BLaER1 (cell line): Measurements from ENCODE around the gene RANBP2.
"Not testable (repeated sequence)": the region's sequence is repeated elsewhere in the genome, so short reads cannot be mapped to it uniquely, and the experiment has no call there.

Experiments used
- H3K27ac ChIP-seq: shearing (Covaris generic); formaldehyde crosslinking; 2 replicates; pipeline ENCODE4 v1.8.1; 2022
- H3K27me3 ChIP-seq: shearing (Covaris generic); formaldehyde crosslinking; 2 replicates; pipeline ENCODE4 v1.8.1; 2022
- H3K36me3 ChIP-seq: shearing (Covaris generic); formaldehyde crosslinking; 2 replicates; pipeline ENCODE4 v1.8.1; 2022
- H3K4me1 ChIP-seq: shearing (Covaris generic); formaldehyde crosslinking; 2 replicates; pipeline ENCODE4 v1.8.1; 2022
- H3K4me2 ChIP-seq: shearing (Covaris generic); formaldehyde crosslinking; 2 replicates; pipeline ENCODE4 v1.8.1; 2022
- H3K4me3 ChIP-seq: shearing (Covaris generic); formaldehyde crosslinking; 2 replicates; pipeline ENCODE4 v1.8.1; 2022
- H3K9ac ChIP-seq: shearing (Covaris generic); formaldehyde crosslinking; 2 replicates; pipeline ENCODE4 v1.8.1; 2022
- H3K9me3 ChIP-seq: shearing (Covaris generic); formaldehyde crosslinking; 2 replicates; pipeline ENCODE4 v1.8.1; 2022
- H4K20me1 ChIP-seq: shearing (Covaris generic); formaldehyde crosslinking; 2 replicates; pipeline ENCODE4 v1.8.1; 2022
- Cebpa-rat ChIP-seq: shearing (Covaris generic); IDR thresholded peaks from 2 replicates; pipeline ENCODE4 v1.8.1; 2022

RANBP2 gene

DNA sequence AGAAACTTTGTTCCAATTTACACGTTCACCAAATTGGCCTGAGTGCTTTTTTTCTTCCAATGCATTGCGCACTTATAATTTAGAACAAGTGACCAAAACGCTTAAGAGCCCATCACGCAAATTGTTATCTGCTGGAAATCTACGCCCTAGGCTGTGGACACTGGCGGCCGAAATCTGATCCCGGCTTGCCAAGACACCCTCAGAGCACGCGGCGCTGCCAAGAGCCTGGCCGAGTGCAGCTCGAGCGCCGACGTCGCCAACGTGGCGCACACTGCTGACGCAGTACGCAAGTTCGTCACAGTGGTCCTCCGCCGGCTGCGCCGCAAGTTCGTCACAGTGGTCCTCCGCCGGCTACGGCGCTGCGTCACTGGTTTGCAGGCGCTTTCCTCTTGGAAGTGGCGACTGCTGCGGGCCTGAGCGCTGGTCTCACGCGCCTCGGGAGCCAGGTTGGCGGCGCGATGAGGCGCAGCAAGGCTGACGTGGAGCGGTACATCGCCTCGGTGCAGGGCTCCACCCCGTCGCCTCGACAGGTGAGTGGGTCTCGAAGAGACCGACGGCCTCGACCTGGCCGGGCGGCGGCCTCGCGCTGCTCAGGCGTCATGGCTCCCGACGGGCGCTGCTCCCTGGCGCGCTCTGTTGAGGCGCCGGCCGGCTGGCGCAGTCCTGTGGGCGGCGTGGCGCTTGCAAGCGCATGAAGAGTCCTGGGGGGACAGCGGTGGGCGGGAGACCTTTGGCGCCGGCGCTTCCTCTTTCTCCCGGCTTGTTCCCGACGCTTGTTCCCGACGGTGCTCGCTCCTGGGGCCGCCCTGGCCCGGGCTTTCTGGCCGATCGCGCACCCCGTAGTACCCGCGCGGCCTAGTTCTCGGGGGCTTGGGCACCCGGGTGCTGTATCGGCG is at the start of gene RANBP2:
RANBP2 (plus strand) TSS at position 334 of the 896 bp plus-strand sequence; CDS start at position 459, 125 bp downstream.
- peak within 1 kb of the TSS; percentile 94 for H3K27ac ChIP-seq
- no peak for TF ChIP-seq Cebpa-rat
- H3K4me1 ChIP-seq = peaks cover 31% of the 10 kb centered on the region
- H3K4me2 ChIP-seq = peak within 1 kb of the TSS; percentile 78
- peak within 1 kb of the TSS; percentile 94 for H3K4me3 ChIP-seq
- peaks cover 31% of the 10 kb centered on the region for H4K20me1 ChIP-seq
- no peaks in the 10 kb centered on the region for H3K27me3 ChIP-seq
- peak within 1 kb of the TSS; percentile 91 for H3K9ac ChIP-seq
- no peaks in the 10 kb centered on the region for H3K9me3 ChIP-seq
- H3K36me3 ChIP-seq = no peaks in the 10 kb centered on the region

GRCh38 chr2:108670282-108670681 is 49.0 kb upstream of the RANBP2 start:
- not testable (repeated sequence) for H3K4me1 ChIP-seq, H4K20me1 ChIP-seq, H3K4me2 ChIP-seq, H3K27me3 ChIP-seq, H3K9ac ChIP-seq, H3K4me3 ChIP-seq, H3K9me3 ChIP-seq, H3K36me3 ChIP-seq, H3K27ac ChIP-seq

DNA sequence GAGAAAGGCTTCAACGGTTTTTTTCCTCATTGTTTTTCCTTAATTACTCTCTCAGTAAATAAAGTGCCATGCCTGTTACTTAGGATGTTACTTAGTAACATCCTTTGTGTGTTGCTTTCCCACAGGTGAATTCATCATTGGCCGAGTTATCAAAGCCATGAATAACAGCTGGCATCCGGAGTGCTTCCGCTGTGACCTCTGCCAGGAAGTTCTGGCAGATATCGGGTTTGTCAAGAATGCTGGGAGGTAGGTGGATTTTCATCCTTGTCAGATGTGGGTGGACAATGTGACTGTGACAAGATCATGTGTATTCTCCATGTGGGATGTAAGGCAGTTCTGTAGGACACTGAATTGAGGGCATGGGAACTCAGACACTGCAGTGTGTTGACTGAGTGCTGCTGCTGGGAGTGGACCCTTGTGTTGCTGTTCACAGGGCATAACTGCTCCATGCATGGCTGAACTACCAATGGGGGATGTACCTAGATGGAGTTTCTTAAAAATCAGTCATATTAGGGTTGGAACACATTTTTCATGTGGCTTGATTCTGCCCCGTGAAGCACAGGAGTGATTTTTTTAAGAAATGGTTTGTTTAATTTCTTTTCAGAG is 47.0 kb upstream of the RANBP2 start:
- not testable (repeated sequence) for H3K4me2 ChIP-seq, H3K4me1 ChIP-seq, H4K20me1 ChIP-seq, H3K27ac ChIP-seq, H3K9ac ChIP-seq, H3K9me3 ChIP-seq, H3K4me3 ChIP-seq, H3K27me3 ChIP-seq
- peaks cover 13% of the 10 kb centered on the region for H3K36me3 ChIP-seq

DNA sequence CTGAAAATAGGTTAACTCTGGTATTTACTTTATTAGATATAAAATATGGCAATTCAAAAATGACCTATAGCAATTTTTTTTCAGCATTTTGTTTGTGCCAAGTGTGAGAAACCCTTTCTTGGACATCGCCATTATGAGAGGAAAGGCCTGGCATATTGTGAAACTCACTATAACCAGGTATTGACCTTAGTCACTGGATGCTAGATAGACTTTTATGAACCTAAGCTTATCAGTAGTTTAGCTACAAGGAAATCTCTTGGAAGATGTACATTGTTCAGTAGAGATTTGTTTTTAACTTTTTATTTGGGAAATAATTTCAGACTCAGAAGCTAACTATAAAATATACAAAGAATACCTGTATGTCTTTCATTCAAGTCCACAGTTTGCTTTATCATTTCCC is 42.8 kb upstream of the RANBP2 start:
- H4K20me1 ChIP-seq = not testable (repeated sequence)

DNA sequence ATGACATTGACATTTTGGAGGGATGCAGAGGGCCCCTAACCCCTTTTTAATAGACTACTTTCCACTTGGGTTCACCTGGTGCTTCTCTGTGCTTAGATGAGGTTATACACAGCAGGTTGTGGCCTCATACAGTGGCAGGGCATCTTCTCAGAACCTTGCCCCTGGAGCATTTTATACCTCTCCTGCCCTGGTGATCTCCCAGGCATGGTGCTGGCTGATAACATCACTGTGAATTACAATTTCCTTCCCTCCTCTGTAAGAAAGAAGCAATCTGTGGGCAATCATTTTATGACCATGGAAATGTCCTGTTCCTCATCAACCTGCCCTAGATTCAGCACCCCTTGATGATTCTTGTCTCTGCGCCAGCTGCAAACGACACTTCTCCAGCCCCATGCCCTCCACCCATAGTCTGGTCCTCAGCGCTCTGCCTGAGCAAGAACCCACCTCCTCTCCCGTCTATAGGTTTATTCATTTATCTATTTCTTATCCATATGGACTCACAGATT is 42.0 kb upstream of the RANBP2 start:
- peaks cover 24% of the 10 kb centered on the region for H3K36me3 ChIP-seq
- not testable (repeated sequence) for H3K27me3 ChIP-seq, H3K9ac ChIP-seq, H3K4me3 ChIP-seq, H3K27ac ChIP-seq, H3K9me3 ChIP-seq, H4K20me1 ChIP-seq, H3K4me2 ChIP-seq
- peaks cover 21% of the 10 kb centered on the region for H3K4me1 ChIP-seq

More for the DNA sequence above, 42.8 kb upstream of the RANBP2 start:
- peaks cover 21% of the 10 kb centered on the region for H3K4me1 ChIP-seq
- not testable (repeated sequence) for H3K9me3 ChIP-seq, H3K9ac ChIP-seq, H3K4me2 ChIP-seq, H3K27ac ChIP-seq, H3K27me3 ChIP-seq, H3K4me3 ChIP-seq
- H3K36me3 ChIP-seq = peaks cover 24% of the 10 kb centered on the region

- H3K9ac ChIP-seq, H3K4me3 ChIP-seq, H3K27me3 ChIP-seq, H3K9me3 ChIP-seq, H4K20me1 ChIP-seq: not testable (repeated sequence)
- H3K4me2 ChIP-seq = peak overlapping the region; percentile 47
- peaks cover 21% of the 10 kb centered on the region for H3K36me3 ChIP-seq
- peaks cover 21% of the 10 kb centered on the region for H3K4me1 ChIP-seq
- 0 out of 2 replicates have a peak overlapping the region, but pooled peaks have one; percentile 30 for H3K27ac ChIP-seq
Observed at GRCh38 chr2:108678198-108678651, 41.1 kb upstream of the RANBP2 start.

DNA sequence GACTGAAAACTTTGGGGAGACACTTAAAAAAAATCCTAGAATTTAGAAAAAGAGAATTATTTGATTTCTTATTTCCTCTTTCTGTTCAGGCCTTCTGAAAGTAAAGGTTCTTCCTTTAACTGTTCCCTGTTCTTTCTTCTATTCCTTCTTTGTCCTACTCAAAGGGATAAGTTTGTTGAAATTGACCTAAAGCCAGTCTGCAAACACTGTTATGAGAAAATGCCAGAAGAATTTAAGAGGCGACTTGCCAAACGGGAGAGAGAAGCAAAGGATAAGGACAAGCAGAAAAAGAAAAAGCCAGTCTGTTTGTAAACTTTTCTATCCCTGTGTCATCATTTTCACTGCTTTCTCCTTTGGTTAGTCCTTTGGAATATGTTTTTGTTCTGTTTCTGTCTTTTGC is 38.5 kb upstream of the RANBP2 start:
- H3K27ac ChIP-seq, H4K20me1 ChIP-seq, H3K27me3 ChIP-seq, H3K9me3 ChIP-seq, H3K4me2 ChIP-seq, H3K4me3 ChIP-seq, H3K9ac ChIP-seq: not testable (repeated sequence)
- Histone ChIP-seq H3K36me3 (peaks cover 14% of the 10 kb centered on the region), H3K4me1 (peaks cover 21% of the 10 kb centered on the region)

- H3K4me3 ChIP-seq, H4K20me1 ChIP-seq, H3K4me2 ChIP-seq, H3K9me3 ChIP-seq, H3K4me1 ChIP-seq, H3K27ac ChIP-seq, H3K36me3 ChIP-seq, H3K9ac ChIP-seq, H3K27me3 ChIP-seq: not testable (repeated sequence)
Observed at GRCh38 chr2:108688818-108689756, 30.2 kb upstream of the RANBP2 start.

DNA sequence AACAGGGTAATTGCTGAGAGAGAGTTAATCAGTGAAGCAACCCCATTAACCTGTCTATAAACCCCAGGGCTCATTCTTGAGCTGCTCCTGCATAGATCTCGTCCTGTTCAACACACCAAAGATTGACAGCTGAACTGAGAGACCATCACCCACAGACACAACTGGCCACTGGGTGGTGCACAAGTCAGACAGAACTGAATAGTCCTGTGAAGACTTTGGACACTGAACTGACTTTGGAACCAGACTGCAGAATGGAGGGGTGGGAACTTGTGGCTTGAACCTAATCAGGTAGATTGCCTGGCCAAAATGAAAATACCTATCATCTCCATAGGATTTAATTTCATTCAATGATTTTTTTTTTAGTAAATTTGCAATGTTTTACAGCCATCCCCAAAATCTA is 29.3 kb upstream of the RANBP2 start:
- not testable (repeated sequence) for H3K4me1 ChIP-seq, H3K27ac ChIP-seq

GRCh38 chr2:108691447-108691846 is 27.8 kb upstream of the RANBP2 start:
- no peak for TF ChIP-seq Cebpa-rat
- no peaks in the 10 kb centered on the region for H3K4me1 ChIP-seq
- H3K9me3 ChIP-seq = no peaks in the 10 kb centered on the region
- no peak overlapping the region for H3K27ac ChIP-seq
- no peaks in the 10 kb centered on the region for H3K36me3 ChIP-seq
- no peak overlapping the region for H3K9ac ChIP-seq
- no peaks in the 10 kb centered on the region for H4K20me1 ChIP-seq
- no peak overlapping the region for H3K4me2 ChIP-seq
- H3K27me3 ChIP-seq = no peaks in the 10 kb centered on the region
- no peak overlapping the region for H3K4me3 ChIP-seq

More for the DNA sequence above, 29.3 kb upstream of the RANBP2 start:
- not testable (repeated sequence) for H3K4me2 ChIP-seq, H3K27me3 ChIP-seq, H3K9me3 ChIP-seq, H3K36me3 ChIP-seq, H3K9ac ChIP-seq, H3K4me3 ChIP-seq, H4K20me1 ChIP-seq
